SK-N-SH (cell line): ENCODE results near the gene OTUD5. TPM values are rescaled to one million over a fixed set of nuclear protein-coding genes. Genes with fewer than 3 reads are reported as not detected.

Experiments
- CTCF ChIA-PET: fragments of 300-600, 350-600 bp; formaldehyde crosslinking; extraction: SDS; loops from one replicate; lab custom pipeline; 2021; lab: Yijun Ruan, JAX
- POLR2A ChIA-PET: fragments of 350-600 bp; sonication (Branson Sonifier 250); formaldehyde crosslinking; extraction: SDS; loops from one replicate; lab custom pipeline; 2020; ENCODE audit warnings: antibody characterized with exemption, inconsistent platforms; lab: Yijun Ruan, JAX
- DNase-seq: peaks from one replicate; pipeline ENCODE4 v3.0.0; 2012
- H2AFZ ChIP-seq: fragments of 200-600 bp; sonication (generic); 2 replicates; pipeline ENCODE4 v1.8.1; 2016; ENCODE audit warnings: antibody characterized with exemption, mild to moderate bottlenecking, low read depth
- H3F3A ChIP-seq: fragments of 200-600 bp; sonication (generic); replicated peaks from 2 replicates; pipeline ENCODE3; 2016; ENCODE audit warnings: antibody characterized with exemption, mild to moderate bottlenecking; ENCODE audit not compliant: insufficient read depth
- H3K27ac ChIP-seq, 2 experiments: fragments of 200-500 bp in 1 of 2; fragments of 200-600 bp in 1 of 2; sonication (Bioruptor generic) in 1 of 2; sonication (generic), shearing (Covaris generic) in 1 of 2; 2 replicates each; pipeline versions ENCODE4 v1.5.1 to v1.6.1; 2014 to 2016; ENCODE audit warnings: low read depth in 2 of 2, inconsistent platforms in 1 of 2, low read length in 1 of 2, mild to moderate bottlenecking in 1 of 2, mixed read lengths in 1 of 2
- H3K27me3 ChIP-seq: fragments of 200-600 bp; sonication (generic), shearing (Covaris generic); 2 replicates; pipeline ENCODE4 v1.6.1; 2016; ENCODE audit warnings: mixed run types; ENCODE audit not compliant: insufficient read depth
- H3K36me3 ChIP-seq, 2 experiments: fragments of 200-500 bp in 1 of 2; fragments of 200-600 bp in 1 of 2; sonication (Bioruptor generic) in 1 of 2; sonication (generic) in 1 of 2; replicated peaks in 1 of 2; 2 replicates each; pipeline versions ENCODE3 to v1.5.1; 2014 to 2016; ENCODE audit warnings: low read length in 1 of 2, mild to moderate bottlenecking in 1 of 2; ENCODE audit not compliant: insufficient read depth in 2 of 2, control insufficient read depth in 1 of 2
- H3K4me1 ChIP-seq, 2 experiments: fragments of 200-500 bp in 1 of 2; fragments of 200-600 bp in 1 of 2; sonication (Bioruptor generic) in 1 of 2; sonication (generic), shearing (Covaris generic) in 1 of 2; 2 replicates each; pipeline versions ENCODE4 v1.5.1 to v1.6.1; 2014 to 2016; ENCODE audit warnings: low read depth in 1 of 2, low read length in 1 of 2, mixed run types in 1 of 2; ENCODE audit not compliant: insufficient read depth in 2 of 2, control insufficient read depth in 1 of 2
- H3K4me2 ChIP-seq: fragments of 200-600 bp; sonication (generic), shearing (Covaris generic); 2 replicates; pipeline ENCODE4 v1.6.1; 2017; ENCODE audit warnings: mixed run types
- H3K4me3 ChIP-seq, 2 experiments: fragments of 200-500 bp in 1 of 2; fragments of 200-600 bp in 1 of 2; sonication (Bioruptor generic) in 1 of 2; sonication (generic), shearing (Covaris generic) in 1 of 2; 2 replicates each; pipeline versions ENCODE4 v1.5.1 to v1.8.1; 2014 to 2016; ENCODE audit warnings: low read depth in 2 of 2, inconsistent platforms in 1 of 2, low read length in 1 of 2, mild to moderate bottlenecking in 1 of 2, mixed read lengths in 1 of 2, moderate library complexity in 1 of 2
- H3K79me2 ChIP-seq: fragments of 200-600 bp; sonication (generic); 2 replicates; pipeline ENCODE4 v1.8.1; 2017; ENCODE audit warnings: mild to moderate bottlenecking; ENCODE audit not compliant: insufficient read depth
- H3K9ac ChIP-seq: fragments of 200-600 bp; sonication (generic); 2 replicates; pipeline ENCODE4 v1.6.1; 2017; ENCODE audit warnings: mixed run types
- H3K9me2 ChIP-seq: fragments of 200-600 bp; sonication (generic); 2 replicates; pipeline ENCODE4 v1.6.1; 2017; ENCODE audit warnings: mixed run types
- H3K9me3 ChIP-seq: fragments of 200-600 bp; sonication (generic); 2 replicates; pipeline ENCODE4 v1.6.1; 2017; ENCODE audit warnings: mixed run types, mild to moderate bottlenecking, moderate library complexity
- H4K20me1 ChIP-seq: fragments of 200-600 bp; sonication (generic); 2 replicates; pipeline ENCODE4 v1.6.1; 2017; ENCODE audit warnings: mild to moderate bottlenecking, mixed run types; ENCODE audit not compliant: insufficient read depth
- CTCF ChIP-seq: fragments of 200-600 bp; sonication (generic); IDR thresholded peaks from 2 replicates; pipeline ENCODE4 v1.6.1; 2017; ENCODE audit warnings: antibody characterized with exemption, mild to moderate bottlenecking, moderate library complexity
- EP300 ChIP-seq, 2 experiments: IDR thresholded peaks; 2 replicates each; pipeline versions ENCODE4 v1.4.0 to v1.6.1; 2012; ENCODE audit warnings: borderline replicate concordance in 1 of 2, low read depth in 1 of 2, low read length in 1 of 2
- FOXJ3 ChIP-seq: sonication (generic); formaldehyde crosslinking; IDR thresholded peaks from 2 replicates; pipeline ENCODE4 v1.5.1; 2020; ENCODE audit warnings: mild to moderate bottlenecking, missing genetic modification reagents
- FOXM1 ChIP-seq: IDR thresholded peaks from 2 replicates; pipeline ENCODE4 v1.4.0; 2012; ENCODE audit warnings: low read depth, mild to moderate bottlenecking
- GATA2 ChIP-seq: sonication (generic); formaldehyde crosslinking; IDR thresholded peaks from 2 replicates; pipeline ENCODE4 v1.5.0; 2020; ENCODE audit warnings: mild to moderate bottlenecking, missing genetic modification reagents
- NFIC ChIP-seq: IDR thresholded peaks from 2 replicates; pipeline ENCODE4 v1.4.0; 2012; ENCODE audit warnings: borderline replicate concordance
- NRF1 ChIP-seq: IDR thresholded peaks from 2 replicates; pipeline ENCODE4 v1.6.1; 2012; ENCODE audit warnings: low read depth, mild to moderate bottlenecking, low read length
- PBX3 ChIP-seq: IDR thresholded peaks from 2 replicates; pipeline ENCODE4; 2012
- RFX5 ChIP-seq: IDR thresholded peaks from 2 replicates; pipeline ENCODE4 v1.6.1; 2012; ENCODE audit warnings: mild to moderate bottlenecking, improper control_type of control experiment, low read length
- RXRA ChIP-seq: IDR thresholded peaks from 2 replicates; pipeline ENCODE4 v1.4.0; 2012; ENCODE audit warnings: low read depth, mild to moderate bottlenecking, borderline replicate concordance
- TAF1 ChIP-seq: IDR thresholded peaks from 2 replicates; pipeline ENCODE4 v1.6.1; 2012; ENCODE audit warnings: low read depth, mild to moderate bottlenecking, low read length, moderate library complexity, borderline replicate concordance
- TCF12 ChIP-seq: IDR thresholded peaks from 2 replicates; pipeline ENCODE4 v1.4.0; 2012
- TEAD4 ChIP-seq: IDR thresholded peaks from 2 replicates; pipeline ENCODE4 v1.4.0; 2012; ENCODE audit warnings: mild to moderate bottlenecking, borderline replicate concordance; ENCODE audit not compliant: insufficient read depth
- USF2 ChIP-seq: fragments of 150-350 bp; IDR thresholded peaks from 2 replicates; pipeline ENCODE4 v1.6.1; 2017; ENCODE audit warnings: antibody characterized with exemption, low read length, low read depth, borderline replicate concordance
- WGBS: methylation state at CpG from one replicate; pipeline ENCODE4 v1.1.6; 2017; ENCODE audit warnings: low lambda C conversion rate; 5-methylcytosine and 5-hydroxymethylcytosine counted together
- polyA plus RNA-seq, 3 experiments: library from polyadenylated mRNA; depleted of rRNA; stranded (reverse); fragments of >200 nt; gene quantifications; 2 replicates each; pipeline ENCODE4 v1.2.3, GENCODE V29; 2012
- TF ChIP-seq, protein P1 (sequence below): IDR thresholded peaks from 2 replicates; pipeline ENCODE4 v1.4.0; 2012; ENCODE audit warnings: low read depth, borderline replicate concordance
- TF ChIP-seq, protein P2 (sequence below): IDR thresholded peaks from 2 replicates; pipeline ENCODE4 v1.6.1; 2012; ENCODE audit warnings: mild to moderate bottlenecking, low read depth, low read length, moderate library complexity

The OTUD5 gene
- polyA plus RNA-seq, 1 of the 3 experiments (the other 2 are of a cell fraction) = 90.4 TPM

GRCh38 chrX:48942895-48943294, 14.5 kb downstream of the OTUD5 start (continued):
- TF ChIP-seq USF2 (no peak), FOXM1 (no peak), TCF12 (no peak)

DNA sequence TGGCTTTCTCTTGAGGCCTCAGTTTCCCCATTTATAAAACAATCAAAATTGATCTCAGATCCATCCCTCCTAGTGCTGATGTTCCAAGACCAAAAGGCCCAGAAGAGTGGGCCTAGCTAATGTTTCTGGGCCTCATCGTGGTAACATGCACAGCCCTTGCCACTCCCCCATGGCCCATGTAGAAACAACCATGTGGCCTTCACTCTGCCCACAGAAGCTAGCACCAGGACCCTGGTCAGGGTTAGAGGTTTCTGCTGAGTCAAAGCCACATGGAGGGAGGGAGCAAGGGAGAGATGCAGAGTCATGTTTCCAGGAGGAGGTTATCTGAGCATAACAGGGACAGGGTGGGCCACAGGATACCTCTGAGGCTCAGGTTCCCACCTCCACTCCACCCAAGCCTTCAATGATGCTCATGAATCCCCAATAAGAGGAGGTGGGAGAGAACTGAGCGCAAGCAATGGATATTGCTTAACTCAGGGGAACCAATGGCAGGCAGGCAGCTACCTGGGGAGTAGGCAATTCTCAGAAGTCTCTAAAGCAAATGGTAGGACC, 16.9 kb downstream of the OTUD5 start:
- POLR2A ChIA-PET = no interaction called here
- Histone ChIP-seq H3K9me2 (no peaks in the 10 kb centered on the region), H3K36me3 (peaks cover 9 to 41% of the 10 kb centered on the region in 2 experiments), H2AFZ (no peak overlapping the region), H3K27ac (no peak overlapping the region), H3K27me3 (no peaks in the 10 kb centered on the region), H3K9ac (no peak overlapping the region), H4K20me1 (peaks cover 93% of the 10 kb centered on the region), H3K4me3 (no peak overlapping the region), H3F3A (no peaks in the 10 kb centered on the region), H3K79me2 (peaks cover 67% of the 10 kb centered on the region), H3K9me3 (no peaks in the 10 kb centered on the region)
- CTCF ChIA-PET = interaction anchor here (0.6 to 3.5 kb wide), 2 partner anchors 13 to 46 kb away, joined by 3 to 10 read pairs; no protein-coding TSS in a partner anchor
- DNase-seq = no peak
- TF ChIP-seq, protein P1, sequence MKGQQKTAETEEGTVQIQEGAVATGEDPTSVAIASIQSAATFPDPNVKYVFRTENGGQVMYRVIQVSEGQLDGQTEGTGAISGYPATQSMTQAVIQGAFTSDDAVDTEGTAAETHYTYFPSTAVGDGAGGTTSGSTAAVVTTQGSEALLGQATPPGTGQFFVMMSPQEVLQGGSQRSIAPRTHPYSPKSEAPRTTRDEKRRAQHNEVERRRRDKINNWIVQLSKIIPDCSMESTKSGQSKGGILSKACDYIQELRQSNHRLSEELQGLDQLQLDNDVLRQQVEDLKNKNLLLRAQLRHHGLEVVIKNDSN = no peak
- TF ChIP-seq GATA2 (CRISPR knock-in tag) = no peak
- TF ChIP-seq, all 33 proteins: peak for 0
- Histone ChIP-seq H3K4me2 (no peak overlapping the region), H3K4me1 (no peaks in the 10 kb centered on the region; a peak in 1 of 4 replicates)
- 100% methylated on average over 1 of the region's 2 CpGs for WGBS

GRCh38 chrX:48939524-48940228, 17.7 kb downstream of the OTUD5 start:
- Histone ChIP-seq H3K9me3 (no peaks in the 10 kb centered on the region), H3K27ac (no peak overlapping the region), H3K79me2 (peaks cover 59% of the 10 kb centered on the region), H3K4me2 (no peak overlapping the region), H3K4me1 (no peaks in the 10 kb centered on the region; a peak in 1 of 4 replicates), H4K20me1 (peaks cover 85% of the 10 kb centered on the region), H2AFZ (no peak overlapping the region), H3F3A (no peaks in the 10 kb centered on the region), H3K27me3 (no peaks in the 10 kb centered on the region), H3K4me3 (no peak overlapping the region), H3K9ac (no peak overlapping the region), H3K9me2 (no peaks in the 10 kb centered on the region), H3K36me3 (peaks cover 9 to 45% of the 10 kb centered on the region in 2 experiments)
- no peak for DNase-seq
- ChIA-PET CTCF (interaction anchor here (3.5 kb wide), 1 partner anchor 12 kb away, joined by 10 read pairs; no protein-coding TSS in a partner anchor), POLR2A (no interaction called here)
- WGBS = 100% methylated on average over 3 of the region's 3 CpGs
- TF ChIP-seq, protein P2, sequence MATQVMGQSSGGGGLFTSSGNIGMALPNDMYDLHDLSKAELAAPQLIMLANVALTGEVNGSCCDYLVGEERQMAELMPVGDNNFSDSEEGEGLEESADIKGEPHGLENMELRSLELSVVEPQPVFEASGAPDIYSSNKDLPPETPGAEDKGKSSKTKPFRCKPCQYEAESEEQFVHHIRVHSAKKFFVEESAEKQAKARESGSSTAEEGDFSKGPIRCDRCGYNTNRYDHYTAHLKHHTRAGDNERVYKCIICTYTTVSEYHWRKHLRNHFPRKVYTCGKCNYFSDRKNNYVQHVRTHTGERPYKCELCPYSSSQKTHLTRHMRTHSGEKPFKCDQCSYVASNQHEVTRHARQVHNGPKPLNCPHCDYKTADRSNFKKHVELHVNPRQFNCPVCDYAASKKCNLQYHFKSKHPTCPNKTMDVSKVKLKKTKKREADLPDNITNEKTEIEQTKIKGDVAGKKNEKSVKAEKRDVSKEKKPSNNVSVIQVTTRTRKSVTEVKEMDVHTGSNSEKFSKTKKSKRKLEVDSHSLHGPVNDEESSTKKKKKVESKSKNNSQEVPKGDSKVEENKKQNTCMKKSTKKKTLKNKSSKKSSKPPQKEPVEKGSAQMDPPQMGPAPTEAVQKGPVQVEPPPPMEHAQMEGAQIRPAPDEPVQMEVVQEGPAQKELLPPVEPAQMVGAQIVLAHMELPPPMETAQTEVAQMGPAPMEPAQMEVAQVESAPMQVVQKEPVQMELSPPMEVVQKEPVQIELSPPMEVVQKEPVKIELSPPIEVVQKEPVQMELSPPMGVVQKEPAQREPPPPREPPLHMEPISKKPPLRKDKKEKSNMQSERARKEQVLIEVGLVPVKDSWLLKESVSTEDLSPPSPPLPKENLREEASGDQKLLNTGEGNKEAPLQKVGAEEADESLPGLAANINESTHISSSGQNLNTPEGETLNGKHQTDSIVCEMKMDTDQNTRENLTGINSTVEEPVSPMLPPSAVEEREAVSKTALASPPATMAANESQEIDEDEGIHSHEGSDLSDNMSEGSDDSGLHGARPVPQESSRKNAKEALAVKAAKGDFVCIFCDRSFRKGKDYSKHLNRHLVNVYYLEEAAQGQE = no peak
- TF ChIP-seq PBX3 (no peak), NRF1 (no peak), EP300 (IDR thresholded peaks at IDR 0.05; ENCODE audit: borderline replicate concordance in 1 of 2, low read depth in 1 of 2, low read length in 1 of 2) (no peak), CTCF (no peak), TEAD4 (no peak), FOXJ3 (CRISPR knock-in tag) (no peak), RXRA (no peak), RFX5 (no peak), NFIC (no peak), TAF1 (no peak)
